Spleen (tissue), 11 donors: ENCODE measurements around the gene COTL1. TPM values are rescaled to one million over a fixed set of nuclear protein-coding genes. Genes with fewer than 3 reads are reported as not detected.

ENCODE experiments used
- DNase-seq: peaks from one replicate; pipeline ENCODE4 v3.0.0-alpha.2; 2020
- H3K27ac ChIP-seq, 8 donors: fragments of 200-600 bp; sonication (generic) in 7 of 8; 1 replicate in 4 of 8; 2 replicates in 4 of 8; pipeline versions ENCODE4 v1.5.0 to v1.8.0; 2016 to 2021; ENCODE audit warnings: inconsistent platforms in 4 of 8, mild to moderate bottlenecking in 4 of 8, moderate library complexity in 1 of 8
- H3K27me3 ChIP-seq, 7 donors: fragments of 200-600 bp; sonication (generic) in 6 of 7; replicated peaks in 1 of 7; 1 replicate in 4 of 7; 2 replicates in 3 of 7; pipeline versions ENCODE4 v1.5.0 to v1.8.0; 2016 to 2021; ENCODE audit warnings: inconsistent platforms in 3 of 7, mild to moderate bottlenecking in 1 of 7
- H3K36me3 ChIP-seq, 6 donors: fragments of 200-600 bp; sonication (generic) in 5 of 6; 1 replicate in 4 of 6; 2 replicates in 2 of 6; pipeline versions ENCODE4 v1.5.0 to v1.8.0; 2016 to 2021; ENCODE audit warnings: inconsistent platforms in 2 of 6
- H3K4me1 ChIP-seq, 6 donors: fragments of 200-600 bp; sonication (generic) in 5 of 6; 1 replicate in 3 of 6; 2 replicates in 3 of 6; pipeline versions ENCODE4 v1.5.0 to v1.8.0; 2016 to 2021; ENCODE audit warnings: inconsistent platforms in 3 of 6
- H3K4me3 ChIP-seq, 8 donors: fragments of 200-600 bp; sonication (generic) in 7 of 8; 1 replicate in 4 of 8; 2 replicates in 4 of 8; pipeline versions ENCODE4 v1.5.0 to v1.8.0; 2016 to 2021; ENCODE audit warnings: inconsistent platforms in 4 of 8, mild to moderate bottlenecking in 4 of 8, moderate library complexity in 2 of 8
- H3K9me3 ChIP-seq, 8 donors: fragments of 200-600 bp; sonication (generic) in 7 of 8; 1 replicate in 4 of 8; 2 replicates in 4 of 8; pipeline versions ENCODE4 v1.5.0 to v1.8.0; 2016 to 2021; ENCODE audit warnings: inconsistent platforms in 4 of 8
- CTCF ChIP-seq, 11 experiments: fragments of 200-600 bp in 7 of 11; fragments of 450-650 bp in 4 of 11; sonication (generic) in 4 of 11; IDR thresholded peaks in 8 of 11; conservative IDR thresholded peaks in 3 of 11; 1 replicate in 7 of 11; 2 replicates in 4 of 11; pipeline versions ENCODE4 v1.4.0 to v1.8.0; 2016 to 2021; ENCODE audit warnings: antibody characterized with exemption in 11 of 11, inconsistent platforms in 4 of 11, mild to moderate bottlenecking in 1 of 11
- POLR2A ChIP-seq, 3 donors: fragments of 450-650 bp; IDR thresholded peaks; one replicate each; pipeline ENCODE4 v1.5.1; 2017; ENCODE audit warnings: antibody characterized with exemption in 3 of 3, mild to moderate bottlenecking in 1 of 3
- POLR2AphosphoS5 ChIP-seq, 3 donors: sonication (generic); formaldehyde crosslinking; IDR thresholded peaks; one replicate each; pipeline ENCODE4 v1.5.1; 2017; ENCODE audit warnings: antibody characterized with exemption in 3 of 3
- WGBS, 5 donors: extraction: QIAGEN DNeasy Blood & Tissue Kit in 3 of 5; methylation state at CpG; one replicate each; pipeline versions ENCODE4 v1.1.5 to v1.1.7; 2013 to 2018; 5-methylcytosine and 5-hydroxymethylcytosine counted together
- intact Hi-C: fragments of 100-400 bp; cut with DNase I; formaldehyde crosslinking; loops from one replicate; pipeline ENCODE4 v1.15.0; 2023; ENCODE audit warnings: low total_unique reads
- polyA plus RNA-seq, 3 donors: library from polyadenylated mRNA; stranded (reverse); fragments of 200-250 nt; gene quantifications; one replicate each; pipeline ENCODE4 v1.2.1, GENCODE V29; 2013
- total RNA-seq, 7 donors: library from RNA; depleted of rRNA in 3 of 7; stranded (reverse); fragments of >200 nt in 3 of 7; fragmentation: NEBNext Ultra II Directional in 4 of 7; extraction: Animal tissue kit (Norgen Biotek cat#: 25700) in 4 of 7; gene quantifications; one replicate each; pipeline versions ENCODE4 v1.1.0 to v1.2.1, GENCODE V29; 2016 to 2021
- donor health status: healthy with polysubstance abuse.
- donor health status: DM: no; HTN: no; CAD: no; lungs with moderate emphysema.
- donor health status: DM: no; HTN: no; CAD: no.
- donor health status: Bipolar disorder and iron deficiency.
- donor health status: healthy.
- donor health status: DM: no; HTN: no; CAD: no.
- donor health status: DM: yes; HTN: yes; CAD: no.

COTL1 gene
- total and polyA plus RNA-seq, 10 donors: 284 to 655 (median 397) TPM

- TF ChIP-seq POLR2AphosphoS5 (IDR thresholded peaks at IDR 0.05): no peak
- TF ChIP-seq POLR2A (IDR thresholded peaks at IDR 0.05): no peak
- no peak for TF ChIP-seq CTCF (IDR thresholded peaks at IDR 0.05 in 8 of 11, conservative IDR thresholded peaks at IDR 0.05 in 3 of 11)
- DNase-seq: peak; percentile 47
- peaks cover 3 to 68% (median 23%) of the 10 kb centered on the region in 6 donors for H3K4me1 ChIP-seq
- no peaks in the 10 kb centered on the region for H3K9me3 ChIP-seq
- H3K27ac ChIP-seq: peak overlapping the region in 1 of 8 donors; percentile 85
- intact Hi-C loops: no loop called here
- H3K27me3 ChIP-seq: peaks cover 0 to 12% (median 0%) of the 10 kb centered on the region in 7 donors
- H3K36me3 ChIP-seq: no peaks in the 10 kb centered on the region
- 83 to 91% (median 88%) methylated on average over 22 of the region's 22 CpGs for WGBS, 5 donors
- H3K4me3 ChIP-seq: no peak overlapping the region
Measured at GRCh38 chr16:84546669-84547545, 71.0 kb downstream of the COTL1 start.

- Histone ChIP-seq H3K27me3 (peaks cover 0 to 12% (median 0%) of the 10 kb centered on the region in 7 donors), H3K4me1 (peaks cover 3 to 54% (median 20%) of the 10 kb centered on the region in 6 donors), H3K9me3 (no peaks in the 10 kb centered on the region), H3K4me3 (no peak overlapping the region), H3K36me3 (no peaks in the 10 kb centered on the region), H3K27ac (no peak overlapping the region)
- no peak for TF ChIP-seq POLR2AphosphoS5 (IDR thresholded peaks at IDR 0.05)
- no peak for TF ChIP-seq CTCF (IDR thresholded peaks at IDR 0.05 in 8 of 11, conservative IDR thresholded peaks at IDR 0.05 in 3 of 11)
- no peak for TF ChIP-seq POLR2A (IDR thresholded peaks at IDR 0.05)
- 75 to 84% (median 81%) methylated on average over 12 of the region's 12 CpGs for WGBS, 5 donors
- intact Hi-C loops: no loop called here
- DNase-seq: peak; percentile 47
Measured at GRCh38 chr16:84545114-84545737, 72.7 kb downstream of the COTL1 start.

- DNase-seq: peak; percentile 76
- Histone ChIP-seq H3K36me3 (no peaks in the 10 kb centered on the region), H3K9me3 (no peaks in the 10 kb centered on the region), H3K4me1 (peaks cover 3 to 44% (median 17%) of the 10 kb centered on the region in 6 donors), H3K27ac (no peak overlapping the region), H3K4me3 (no peak overlapping the region), H3K27me3 (peaks cover 0 to 12% (median 0%) of the 10 kb centered on the region in 7 donors)
- no peak for TF ChIP-seq POLR2A (IDR thresholded peaks at IDR 0.05)
- peak in 1 of 3 donors; percentile 21 for TF ChIP-seq POLR2AphosphoS5 (IDR thresholded peaks at IDR 0.05)
- intact Hi-C loops: no loop called here
- WGBS, 5 donors: 44 to 57% (median 47%) methylated on average over 25 of the region's 25 CpGs
Measured at GRCh38 chr16:84544031-84544773, 73.7 kb downstream of the COTL1 start.

- Histone ChIP-seq H3K9me3 (no peaks in the 10 kb centered on the region), H3K27me3 (peaks cover 0 to 12% (median 0%) of the 10 kb centered on the region in 7 donors), H3K4me1 (peaks cover 0 to 36% (median 11%) of the 10 kb centered on the region in 6 donors), H3K4me3 (no peak overlapping the region), H3K27ac (no peak overlapping the region), H3K36me3 (no peaks in the 10 kb centered on the region)
- intact Hi-C loops: no loop called here
- 83 to 92% (median 90%) methylated on average over 2 of the region's 2 CpGs for WGBS, 5 donors
- no peak for DNase-seq
- TF ChIP-seq POLR2AphosphoS5 (IDR thresholded peaks at IDR 0.05) (no peak), CTCF (IDR thresholded peaks at IDR 0.05 in 8 of 11, conservative IDR thresholded peaks at IDR 0.05 in 3 of 11) (no peak), POLR2A (IDR thresholded peaks at IDR 0.05) (no peak)
Measured at GRCh38 chr16:84543253-84543652, 74.6 kb downstream of the COTL1 start.
